Activated naive CD8-positive, alpha-beta T cell treated with anti-CD3 and anti-CD28 coated beads, Interleukin-2, amount 10 ng/mL, durations not matched to agents 7 days and 5 days (primary cell): Measurements from ENCODE around the gene FALEC. TPM values are rescaled to one million over a fixed set of nuclear protein-coding genes. Genes with fewer than 3 reads are reported as not detected.
A peak's percentile ranks its signal among the peaks of the same experiment; 100 is the strongest.
"Not testable (repeated sequence)": the region's sequence is repeated elsewhere in the genome, so short reads cannot be mapped to it uniquely, and the experiment has no call there.

Experiments used
- ATAC-seq: fragments of 150-1000 bp; cut with Tn5 transposase; one replicate; pipeline ENCODE4 v1.10.0; 2021; ENCODE audit warnings: low read depth, moderate library complexity
- POLR2A ChIA-PET: fragments of 350-600 bp; sonication (Branson Sonifier 250); formaldehyde crosslinking; loops from one replicate; lab custom pipeline; 2021; ENCODE audit warnings: antibody characterized with exemption; lab: Charles Lee
- DNase-seq: peaks from one replicate; pipeline ENCODE4 v3.0.0; 2021
- H3K27ac Mint-ChIP-seq: one replicate; pipeline ENCODE4 v1.8.0; 2022; ENCODE audit warnings: mild to moderate bottlenecking, mixed read lengths
- H3K27me3 Mint-ChIP-seq: one replicate; pipeline ENCODE4 v1.8.0; 2022; ENCODE audit warnings: mild to moderate bottlenecking, moderate library complexity, mixed read lengths
- H3K36me3 Mint-ChIP-seq: one replicate; pipeline ENCODE4 v1.8.0; 2021; ENCODE audit warnings: mild to moderate bottlenecking, mixed read lengths
- H3K4me1 Mint-ChIP-seq: one replicate; pipeline ENCODE4 v1.8.0; 2021; ENCODE audit warnings: mixed read lengths
- H3K4me3 Mint-ChIP-seq: one replicate; pipeline ENCODE4 v1.8.0; 2022; ENCODE audit warnings: mild to moderate bottlenecking, moderate library complexity, mixed read lengths
- H3K9me3 Mint-ChIP-seq: one replicate; pipeline ENCODE4 v1.8.0; 2021; ENCODE audit warnings: mixed read lengths
- microRNA-seq: library from miRNA; unstranded; fragments of <30 nt; microRNA quantifications from one replicate; pipeline ENCODE4 v1.2.0, GENCODE V29; 2022
- total RNA-seq, 2 experiments: library from RNA; stranded (reverse); gene quantifications; one replicate each; pipeline ENCODE4 v1.2.3, GENCODE V29; 2021

Gene FALEC
- total RNA-seq, 2 experiments from 2014 or later: 0.58 to 0.60 TPM

DNA sequence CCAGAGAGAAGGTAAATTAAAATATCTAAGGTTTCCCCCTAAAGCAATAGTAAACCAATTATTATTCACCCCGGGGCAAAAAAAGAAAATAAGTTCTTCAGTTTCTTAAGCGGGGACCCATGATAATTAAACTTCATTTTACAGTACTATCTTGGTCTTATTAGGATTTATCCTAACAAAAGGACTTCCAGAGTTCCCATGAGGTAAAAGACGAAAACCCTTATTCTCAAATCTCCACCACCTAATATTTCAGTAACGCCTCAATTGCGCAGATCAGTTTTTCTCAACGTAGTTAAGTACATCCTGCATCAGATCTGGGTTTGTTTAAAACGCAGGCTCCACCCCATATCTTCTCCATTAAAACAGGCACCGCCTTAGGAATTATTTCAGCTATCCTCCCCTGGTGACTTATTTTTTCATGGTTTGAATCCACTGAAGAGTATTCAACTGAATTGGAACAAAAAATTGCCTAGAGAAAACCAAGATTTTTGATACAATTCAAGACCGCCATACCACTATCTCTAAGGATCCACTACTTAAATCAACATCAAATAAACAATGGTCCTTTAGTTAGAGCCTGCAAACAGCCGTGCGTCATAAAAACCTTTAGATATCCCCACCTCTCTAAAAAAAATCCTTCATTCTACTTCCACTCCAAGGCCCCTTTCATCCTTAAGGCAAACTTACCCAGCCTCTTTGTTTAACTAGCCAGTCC lies 62.2 kb downstream of the FALEC start:
- POLR2A ChIA-PET: interaction anchor here (1.0 to 13.3 kb wide), 6 partner anchors 13 to 90 kb away, joined by 3 to 1003 read pairs (median 50); partner anchors contain the start of genes ENSA and TARS2
- Mint-ChIP-seq H3K9me3 (no peaks in the 10 kb centered on the region), H3K27me3 (no peaks in the 10 kb centered on the region), H3K4me3 (peak overlapping the region; percentile 92), H3K36me3 (peaks cover 63% of the 10 kb centered on the region), H3K27ac (peak overlapping the region; percentile 90), H3K4me1 (peaks cover 39% of the 10 kb centered on the region)
- ATAC-seq: no peak
- DNase-seq: no peak

DNA sequence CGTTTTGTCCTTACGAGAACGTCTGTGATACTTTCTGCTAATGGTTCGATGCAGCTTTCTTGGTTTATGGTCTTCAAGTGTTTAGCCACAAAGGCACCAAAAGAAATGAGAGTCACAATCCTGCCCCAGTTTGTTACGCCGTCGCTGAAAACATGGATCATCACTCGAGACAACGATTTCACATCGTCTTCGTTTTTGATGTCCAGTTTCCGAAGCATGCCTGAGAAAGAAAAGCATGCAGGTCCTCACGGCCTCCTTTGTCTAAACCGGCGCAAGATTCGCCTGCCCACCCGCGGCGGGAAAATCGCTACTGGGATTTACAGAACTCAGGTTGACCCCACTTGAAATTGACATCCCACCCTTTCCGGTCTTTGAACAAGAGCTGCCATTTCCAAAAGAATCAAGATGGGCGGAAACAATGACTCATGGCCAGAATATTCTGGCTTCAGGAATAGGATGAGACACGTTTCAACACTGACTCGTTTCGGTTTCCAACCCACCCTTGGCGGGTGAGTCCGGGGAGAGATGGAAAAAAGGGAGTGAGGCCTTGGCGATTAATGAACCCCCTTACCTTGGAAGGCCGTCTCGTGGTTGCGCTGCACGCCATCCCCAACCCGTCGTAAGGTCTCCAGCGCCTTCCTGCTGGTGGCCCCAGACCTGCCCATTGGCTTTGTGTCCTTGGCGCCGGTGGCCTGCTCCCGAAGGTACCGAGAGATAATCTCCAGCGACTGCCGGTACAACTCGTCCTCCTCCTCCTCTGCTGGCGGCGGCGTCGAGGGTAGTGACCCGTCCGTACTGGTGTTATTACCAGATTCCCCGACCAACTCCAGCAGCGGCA lies 62.9 kb downstream of the FALEC start:
- POLR2A ChIA-PET: interaction anchor here (0.9 to 13.3 kb wide), 13 partner anchors 14 to 429 kb away, joined by 3 to 1003 read pairs (median 4); partner anchors contain the start of genes ENSA, FALEC, GOLPH3L and TARS2
- peaks cover 31% of the 10 kb centered on the region for H3K4me1 Mint-ChIP-seq
- H3K27ac Mint-ChIP-seq: peak overlapping the region; percentile 90
- peaks cover 55% of the 10 kb centered on the region for H3K36me3 Mint-ChIP-seq
- peak overlapping the region; percentile 92 for H3K4me3 Mint-ChIP-seq
- H3K27me3 Mint-ChIP-seq: no peaks in the 10 kb centered on the region
- DNase-seq (peak; percentile 64), ATAC-seq (peak; percentile 7)
- H3K9me3 Mint-ChIP-seq: no peaks in the 10 kb centered on the region

DNA sequence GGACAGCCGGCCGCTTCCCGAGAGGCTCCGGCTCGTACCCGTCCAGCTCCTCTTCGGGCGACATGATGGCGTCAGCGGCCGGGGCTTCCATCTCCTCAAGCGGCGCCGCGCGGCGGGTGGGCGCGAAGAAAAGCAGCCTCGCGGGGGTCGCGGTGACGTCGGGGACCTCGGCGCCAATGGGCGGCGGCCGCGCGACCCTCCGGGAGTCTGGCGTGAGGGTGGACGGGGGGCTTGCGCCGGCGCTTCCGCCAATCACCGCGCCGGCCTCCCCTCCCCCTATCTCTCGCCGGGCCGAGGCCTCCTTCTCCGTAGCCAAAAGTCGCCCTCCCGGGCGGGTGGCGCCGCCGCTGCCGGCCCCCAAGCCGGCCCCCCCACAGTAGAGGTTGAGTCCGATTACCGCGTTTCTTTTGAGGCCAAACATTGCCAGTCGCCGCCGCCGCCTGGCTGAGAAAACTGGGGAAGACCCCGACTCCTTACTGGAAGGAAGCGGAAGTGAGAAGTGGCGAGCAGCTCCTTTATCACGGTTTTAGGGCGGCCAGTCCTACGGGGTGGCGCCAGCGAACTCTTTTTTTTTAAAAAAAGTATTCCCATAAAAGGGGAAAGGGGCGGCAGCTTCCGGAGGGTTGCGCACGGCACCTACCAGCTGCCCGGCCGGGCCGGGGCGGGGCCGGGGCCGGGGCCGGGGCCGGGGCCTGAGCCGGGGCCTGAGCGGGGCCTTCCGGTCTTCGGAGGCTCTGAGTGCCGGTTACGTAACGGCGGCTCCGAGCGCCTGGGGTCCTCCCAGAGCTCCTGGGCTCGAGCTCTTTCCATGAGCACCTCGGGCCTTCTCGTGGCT lies 63.8 kb downstream of the FALEC start, which contains the start of gene MCL1:
TSS of gene MCL1 (minus strand) at position 501 of the 835 bp plus-strand sequence. CDS start at position 421, 80 bp downstream.
- Mint-ChIP-seq H3K9me3 (no peaks in the 10 kb centered on the region), H3K27ac (peak within 1 kb of the TSS; percentile 91), H3K27me3 (no peaks in the 10 kb centered on the region), H3K4me1 (peaks cover 26% of the 10 kb centered on the region), H3K36me3 (peaks cover 51% of the 10 kb centered on the region), H3K4me3 (peak within 1 kb of the TSS; percentile 92)
- ATAC-seq (peak; percentile 75), DNase-seq (peak; percentile 88)
- POLR2A ChIA-PET: interaction anchor here (0.6 to 13.3 kb wide), 32 partner anchors 9 to 651 kb away, joined by 3 to 1003 read pairs (median 5); partner anchors contain the start of genes CDC42SE1, ENSA, FALEC and GOLPH3L

DNA sequence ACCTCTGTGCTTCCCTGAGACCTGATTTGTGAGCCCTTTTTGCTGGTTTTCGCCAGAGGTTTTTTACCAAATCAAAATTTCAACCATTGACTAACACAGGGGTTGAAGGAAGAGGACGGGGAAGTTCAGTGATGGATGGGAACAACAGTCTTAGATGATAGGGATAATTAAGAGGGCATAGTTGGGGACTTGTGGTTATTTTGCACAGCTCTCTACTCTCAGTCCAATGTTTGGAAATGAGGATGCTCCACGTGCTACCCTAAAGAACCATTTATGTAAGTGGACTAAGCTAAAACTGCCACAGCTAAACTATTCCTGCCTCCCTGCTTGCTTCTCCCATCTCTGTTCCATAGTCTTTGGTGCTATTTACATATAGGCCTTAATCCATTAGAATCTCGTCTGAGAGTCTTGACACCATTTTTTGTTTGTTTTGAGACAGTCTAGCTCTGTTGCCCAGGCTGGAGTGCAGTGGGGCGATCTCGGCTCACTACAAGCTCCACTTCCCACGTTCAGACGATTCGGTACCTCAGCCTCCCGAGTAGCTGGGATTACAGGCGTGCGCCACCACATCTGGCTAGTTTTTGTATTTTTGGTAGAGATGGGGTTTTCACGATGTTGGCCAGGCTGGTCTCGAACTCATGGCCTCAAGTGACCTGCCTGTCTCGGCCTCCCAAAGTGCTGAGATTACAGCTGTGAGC lies 64.5 kb downstream of the FALEC start:
- POLR2A ChIA-PET: interaction anchor here (0.6 to 13.3 kb wide), 31 partner anchors 9 to 652 kb away, joined by 3 to 1003 read pairs (median 5); partner anchors contain the start of genes CDC42SE1, ENSA, FALEC and GOLPH3L
- Mint-ChIP-seq H3K36me3 (peaks cover 44% of the 10 kb centered on the region), H3K27ac (peak overlapping the region; percentile 91), H3K4me3 (peak overlapping the region; percentile 92), H3K9me3 (no peaks in the 10 kb centered on the region), H3K27me3 (no peaks in the 10 kb centered on the region), H3K4me1 (peaks cover 19% of the 10 kb centered on the region)
- ATAC-seq (no peak), DNase-seq (no peak)

DNA sequence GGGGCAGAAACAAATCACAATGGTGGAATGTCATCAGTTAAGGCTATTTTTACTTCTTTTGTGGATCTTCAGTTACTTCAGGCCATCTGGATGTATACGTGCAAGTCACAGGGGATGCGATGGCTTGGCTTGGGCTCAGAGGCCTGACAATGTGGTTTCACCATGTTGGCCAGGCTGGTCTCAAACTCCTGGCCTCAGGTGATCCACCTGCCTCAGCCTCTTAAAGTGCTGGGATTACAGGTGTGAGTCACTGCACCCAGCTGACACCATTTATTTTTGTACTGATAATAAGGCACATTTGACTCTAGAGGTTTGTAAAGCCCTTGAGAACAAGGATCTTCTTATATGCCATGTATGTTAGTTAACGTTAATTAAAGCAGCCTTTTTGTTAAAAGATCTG lies 65.4 kb downstream of the FALEC start:
- peak overlapping the region; percentile 91 for H3K27ac Mint-ChIP-seq
- H3K27me3 Mint-ChIP-seq, H3K9me3 Mint-ChIP-seq, DNase-seq, ATAC-seq: not testable (repeated sequence)
- peaks cover 40% of the 10 kb centered on the region for H3K36me3 Mint-ChIP-seq
- H3K4me3 Mint-ChIP-seq: peak overlapping the region; percentile 92
- peaks cover 14% of the 10 kb centered on the region for H3K4me1 Mint-ChIP-seq
- POLR2A ChIA-PET: interaction anchor here (1.5 to 13.3 kb wide), 4 partner anchors 8 to 406 kb away, joined by 4 to 1003 read pairs (median 50); partner anchors contain the start of gene ENSA

DNA sequence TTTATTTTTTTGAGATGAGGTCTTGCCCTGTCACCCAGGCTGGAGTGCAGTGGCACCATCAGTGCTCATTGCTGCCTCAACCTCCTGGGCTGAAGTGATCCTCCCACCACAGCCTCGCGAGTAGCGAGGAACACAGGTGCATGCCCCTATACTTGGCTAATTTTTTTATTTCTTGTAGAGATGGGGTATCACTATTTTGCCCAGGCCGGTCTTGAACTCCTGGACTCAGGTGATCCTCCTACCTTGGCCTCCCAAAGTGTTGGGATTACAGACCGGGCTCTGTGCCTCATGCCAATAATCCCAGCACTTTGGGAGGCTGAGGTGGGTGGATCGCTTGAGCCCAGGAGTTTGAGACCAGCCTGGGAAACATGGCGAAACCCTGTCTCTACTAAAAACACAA lies 65.9 kb downstream of the FALEC start:
- not testable (repeated sequence) for H3K9me3 Mint-ChIP-seq, H3K27me3 Mint-ChIP-seq, H3K27ac Mint-ChIP-seq, H3K4me3 Mint-ChIP-seq, DNase-seq, ATAC-seq
- POLR2A ChIA-PET: interaction anchor here (1.5 to 13.3 kb wide), 2 partner anchors 17 to 405 kb away, joined by 4 to 1003 read pairs; no protein-coding TSS in a partner anchor
- H3K4me1 Mint-ChIP-seq: peaks cover 13% of the 10 kb centered on the region
- peaks cover 37% of the 10 kb centered on the region for H3K36me3 Mint-ChIP-seq

DNA sequence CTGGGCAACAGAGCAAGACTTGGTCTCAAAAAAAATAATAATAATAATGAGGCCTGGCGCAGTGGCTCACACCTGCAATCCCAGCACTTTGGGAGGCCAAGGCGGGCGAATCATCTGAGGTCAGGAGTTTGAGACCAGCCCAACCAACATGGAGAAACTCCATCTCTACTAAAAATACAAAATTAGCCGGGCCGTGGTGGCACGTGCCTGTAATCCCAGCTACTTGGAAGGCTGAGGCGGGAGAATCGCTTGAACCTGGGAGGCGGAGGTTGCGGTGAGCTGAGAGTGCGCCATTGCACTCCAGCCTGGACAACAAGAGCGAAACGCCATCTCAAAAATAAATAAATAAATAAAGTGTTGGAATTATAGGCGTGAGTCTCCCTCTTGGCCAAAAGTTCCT lies 66.4 kb downstream of the FALEC start:
- peaks cover 13% of the 10 kb centered on the region for H3K4me1 Mint-ChIP-seq
- H3K4me3 Mint-ChIP-seq, H3K27me3 Mint-ChIP-seq, DNase-seq, H3K9me3 Mint-ChIP-seq, H3K27ac Mint-ChIP-seq, ATAC-seq: not testable (repeated sequence)
- H3K36me3 Mint-ChIP-seq: peaks cover 33% of the 10 kb centered on the region
- POLR2A ChIA-PET: interaction anchor here (13.3 kb wide), 1 partner anchor 17 kb away, joined by 1003 read pairs; no protein-coding TSS in a partner anchor

DNA sequence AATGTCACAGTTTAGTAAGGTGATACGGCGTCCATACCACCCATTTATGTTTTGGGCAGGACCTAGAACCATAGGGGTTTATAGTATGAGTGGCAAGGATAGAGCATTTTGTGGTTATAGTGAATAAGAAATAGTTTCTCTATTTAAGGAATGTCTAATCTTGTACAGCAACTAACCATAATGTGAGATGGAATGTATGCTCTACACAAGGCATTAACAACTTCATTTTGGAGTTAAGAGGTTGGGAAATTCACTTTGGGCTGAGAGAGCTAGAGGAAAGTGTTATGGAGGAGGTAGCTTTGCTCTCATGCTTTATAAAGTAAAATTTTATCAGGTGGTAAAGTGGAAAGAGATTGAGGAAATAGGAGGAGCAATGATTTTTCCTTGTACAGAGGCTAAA lies 66.8 kb downstream of the FALEC start:
- ATAC-seq (no peak), DNase-seq (no peak)
- H3K27ac Mint-ChIP-seq: no peak overlapping the region
- peaks cover 29% of the 10 kb centered on the region for H3K36me3 Mint-ChIP-seq
- H3K9me3 Mint-ChIP-seq: no peaks in the 10 kb centered on the region
- no peak overlapping the region for H3K4me3 Mint-ChIP-seq
- no peaks in the 10 kb centered on the region for H3K27me3 Mint-ChIP-seq
- POLR2A ChIA-PET: interaction anchor here (0.7 to 1.5 kb wide), 3 partner anchors 14 to 22 kb away, joined by 3 to 4 read pairs (median 4); no protein-coding TSS in a partner anchor
- H3K4me1 Mint-ChIP-seq: peaks cover 13% of the 10 kb centered on the region

Small RNAs within 50 kb of the gene (microRNA-seq; reads per million reads assigned to microRNA genes)
- not detected for gene MIR4257
- gene MIR6878: not detected

Other genes starting within 250 kb of the FALEC start
- 100 to 1,000 TPM; 127 to 128 TPM for gene APH1A, start 246.7 kb upstream of the FALEC start, total RNA-seq
- 1 to 10 TPM; 1.7 to 3.5 TPM for gene C1orf54, start 243.0 kb upstream of the FALEC start, total RNA-seq
- gene CIART, start 233.2 kb upstream of the FALEC start, total RNA-seq: 1 to 10 TPM in 1 of 2 experiments, under 1 TPM in 1; 0.91 to 1.7 TPM
- 10 to 100 TPM; 73.3 to 75.9 TPM for gene MRPS21, start 221.9 kb upstream of the FALEC start, total RNA-seq
- gene PRPF3, start 194.2 kb upstream of the FALEC start, total RNA-seq: 100 to 1,000 TPM; 103 to 110 TPM
- gene RPRD2, start 151.6 kb upstream of the FALEC start, total RNA-seq: 10 to 100 TPM; 42.2 to 42.3 TPM
- gene TARS2, start 28.3 kb upstream of the FALEC start, total RNA-seq: 10 to 100 TPM; 41.6 to 42.9 TPM
- 1 to 10 TPM; 1.4 to 1.7 TPM for gene ECM1, start 7.6 kb upstream of the FALEC start, total RNA-seq
- under 1 TPM; 0.11 to 0.30 TPM for gene ADAMTSL4, start 33.7 kb downstream of the FALEC start, total RNA-seq
- 100 to 1,000 TPM; 302 to 303 TPM for gene MCL1, start 63.9 kb downstream of the FALEC start, total RNA-seq
- gene ENSA, start 113.9 kb downstream of the FALEC start, total RNA-seq: 100 to 1,000 TPM; 161 to 172 TPM
- 10 to 100 TPM; 22.2 to 22.6 TPM for gene GOLPH3L, start 181.4 kb downstream of the FALEC start, total RNA-seq
- under 1 TPM; 0.62 to 0.69 TPM for gene HORMAD1, start 205.1 kb downstream of the FALEC start, total RNA-seq